NT2/D1 (cell line): ENCODE data around the gene CENPB.
A peak's percentile ranks its signal among the peaks of the same experiment; 100 is the strongest.

Experiments
- DNase-seq: peaks from one replicate; pipeline ENCODE4 v3.0.0-alpha.2; 2011; ENCODE audit warnings: low read depth, low spot score
- H3K27me3 ChIP-seq: 2 replicates; pipeline ENCODE4 v1.6.0; 2011; ENCODE audit warnings: mild to moderate bottlenecking; ENCODE audit not compliant: insufficient read length, insufficient read depth
- H3K36me3 ChIP-seq: 2 replicates; pipeline ENCODE4 v1.6.1; 2011; ENCODE audit warnings: mild to moderate bottlenecking, low read length, mixed read lengths; ENCODE audit not compliant: insufficient read depth, insufficient read length
- H3K4me1 ChIP-seq: 2 replicates; pipeline ENCODE4 v1.5.1; 2011; ENCODE audit not compliant: insufficient read depth, insufficient read length
- H3K4me3 ChIP-seq: 2 replicates; pipeline ENCODE4 v1.5.1; 2011; ENCODE audit warnings: low read depth; ENCODE audit not compliant: insufficient read length
- H3K9ac ChIP-seq: 2 replicates; pipeline ENCODE4 v1.6.0; 2011; ENCODE audit warnings: low read depth; ENCODE audit not compliant: insufficient read length
- H3K9me3 ChIP-seq: 2 replicates; pipeline ENCODE4 v1.5.1; 2011; ENCODE audit warnings: mild to moderate bottlenecking, low read length; ENCODE audit not compliant: insufficient read depth
- SUZ12 ChIP-seq: IDR thresholded peaks from 2 replicates; pipeline ENCODE4 v1.6.1; 2011; ENCODE audit not compliant: insufficient read length, insufficient read depth; ENCODE audit errors: extremely low read depth
- YY1 ChIP-seq: IDR thresholded peaks from 2 replicates; pipeline ENCODE4 v1.6.1; 2011; ENCODE audit not compliant: insufficient read length, insufficient read depth
- ZNF274 ChIP-seq: IDR thresholded peaks from 2 replicates; pipeline ENCODE4 v1.6.1; 2011; ENCODE audit warnings: mild to moderate bottlenecking, low read depth, low read length

CENPB gene

DNA sequence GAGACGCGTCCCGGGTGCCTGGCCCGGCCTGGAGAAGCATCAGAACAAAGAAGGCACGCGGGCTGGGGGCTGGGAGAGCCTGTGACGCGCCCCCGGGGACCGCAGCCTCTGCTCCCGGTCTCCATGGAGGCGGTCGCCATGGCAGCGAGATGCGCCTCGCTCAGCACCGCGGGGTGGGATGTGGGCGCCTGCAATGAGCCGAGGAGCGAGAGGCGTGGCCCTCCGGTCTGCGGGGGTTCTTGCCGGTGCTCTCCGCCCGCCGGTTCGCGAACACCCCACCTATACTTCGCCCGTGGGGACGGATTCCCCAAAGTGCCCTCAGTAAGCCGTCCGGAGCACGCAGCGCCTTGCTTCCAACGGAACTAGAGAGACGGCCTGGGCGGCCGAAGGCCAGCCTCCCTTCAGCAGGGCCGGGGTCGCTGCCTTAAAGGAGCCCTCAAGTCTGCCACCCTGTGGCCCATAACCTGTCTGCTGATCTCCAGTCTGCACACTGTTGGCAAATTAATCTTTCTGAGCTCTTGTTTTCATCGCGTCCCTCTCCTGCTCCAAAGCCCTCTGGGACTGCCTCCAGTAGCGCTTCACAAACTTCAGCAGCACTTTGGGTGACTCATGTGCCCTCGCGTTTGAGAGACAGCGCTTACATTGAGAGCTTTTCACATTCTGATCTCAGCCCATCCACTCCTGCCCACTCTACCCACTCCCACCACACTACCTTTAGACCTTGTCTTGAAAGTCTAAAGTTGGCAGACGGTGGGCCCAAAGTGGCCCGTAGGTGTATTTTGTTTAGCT, 18.0 kb downstream of the CENPB start:
- no peaks in the 10 kb centered on the region for H3K9me3 ChIP-seq
- no peak for TF ChIP-seq SUZ12
- no peak for TF ChIP-seq YY1
- no peak for TF ChIP-seq ZNF274
- H3K36me3 ChIP-seq, result peaks cover 22% of the 10 kb centered on the region
- peak overlapping the region; percentile 86 for H3K4me3 ChIP-seq
- peak overlapping the region; percentile 52 for H3K9ac ChIP-seq
- H3K4me1 ChIP-seq, result peaks cover 6% of the 10 kb centered on the region
- no peaks in the 10 kb centered on the region for H3K27me3 ChIP-seq
- DNase-seq, result peak; percentile 68

DNA sequence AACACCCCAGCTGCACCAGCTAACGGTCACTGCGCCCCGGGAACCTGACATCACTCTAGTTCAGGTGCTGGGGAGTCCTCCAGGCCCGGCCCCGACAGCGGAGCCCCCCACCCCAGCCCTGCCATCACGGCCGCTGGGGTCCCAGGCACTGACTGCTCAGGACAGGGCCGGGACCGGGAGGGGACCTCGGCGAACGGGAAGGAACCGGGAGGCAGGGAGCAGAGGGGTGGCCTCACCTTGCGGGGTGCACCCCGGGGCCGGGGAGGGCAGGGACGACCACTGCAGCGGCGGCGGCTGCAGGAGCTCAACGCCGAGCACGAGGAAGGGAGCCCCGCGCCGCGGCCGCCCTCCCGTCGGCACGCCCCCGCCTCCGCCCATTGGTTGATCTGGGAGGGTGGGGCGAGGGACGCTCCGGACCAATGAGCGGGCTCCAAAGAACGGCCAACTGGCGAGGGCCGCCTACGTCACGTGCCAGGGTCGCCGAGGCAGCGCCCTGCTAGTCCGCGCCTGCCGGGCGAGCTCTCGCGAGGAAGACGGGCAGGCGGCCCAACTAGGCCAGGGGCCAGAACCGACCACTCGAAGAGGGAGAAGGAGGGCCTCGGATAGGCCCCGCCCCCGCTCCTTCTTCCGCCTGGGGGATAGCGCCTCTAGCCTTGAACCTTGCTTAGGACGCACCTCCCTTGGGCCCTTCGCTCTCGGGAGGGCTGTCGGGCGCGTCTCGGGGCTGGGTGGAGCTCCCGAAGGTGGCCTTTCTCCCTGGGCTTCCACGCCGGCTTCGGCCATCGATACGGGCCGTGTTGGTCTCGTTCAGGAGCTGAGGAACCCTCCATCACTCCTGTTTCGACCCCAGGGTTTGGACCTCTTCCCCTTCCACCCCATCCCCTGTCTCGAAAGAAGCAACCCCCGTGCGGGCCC, 18.9 kb downstream of the CENPB start, which contains the start of gene ADISSP:
Gene ADISSP (minus strand): TSS at position 327 of the 915 bp plus-strand sequence. CDS start 7,653 bp downstream, outside the sequence.
- Histone ChIP-seq H3K9ac (peak within 1 kb of the TSS; percentile 89), H3K4me3 (peak within 1 kb of the TSS; percentile 86), H3K36me3 (peaks cover 23% of the 10 kb centered on the region), H3K4me1 (peaks cover 6% of the 10 kb centered on the region), H3K27me3 (no peaks in the 10 kb centered on the region), H3K9me3 (no peaks in the 10 kb centered on the region)
- DNase-seq, result peak; percentile 99
- TF ChIP-seq SUZ12, result no peak
- no peak for TF ChIP-seq ZNF274
- TF ChIP-seq YY1, result no peak

DNA sequence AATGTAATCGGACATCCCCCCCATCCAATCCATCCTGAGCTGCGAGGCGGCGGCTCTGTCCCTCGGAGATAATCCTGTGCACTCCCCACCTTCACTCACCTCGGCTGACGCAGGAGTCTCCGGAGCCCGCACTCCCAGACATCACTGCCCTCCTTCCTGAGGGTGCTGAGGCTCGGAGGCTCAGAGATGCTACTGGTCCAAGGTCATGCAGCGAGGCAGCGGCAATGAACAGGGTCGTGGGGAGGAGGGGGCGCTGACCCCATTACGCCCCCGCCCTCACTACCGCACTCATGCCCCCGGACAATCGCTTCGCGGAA, 19.5 kb downstream of the CENPB start:
- Histone ChIP-seq H3K36me3 (peaks cover 23% of the 10 kb centered on the region), H3K9ac (peak overlapping the region; percentile 89), H3K9me3 (no peaks in the 10 kb centered on the region), H3K4me1 (peaks cover 6% of the 10 kb centered on the region), H3K27me3 (no peaks in the 10 kb centered on the region), H3K4me3 (peak overlapping the region; percentile 86)
- no peak for DNase-seq
- no peak for TF ChIP-seq YY1
- TF ChIP-seq SUZ12, result no peak
- TF ChIP-seq ZNF274, result no peak

DNA sequence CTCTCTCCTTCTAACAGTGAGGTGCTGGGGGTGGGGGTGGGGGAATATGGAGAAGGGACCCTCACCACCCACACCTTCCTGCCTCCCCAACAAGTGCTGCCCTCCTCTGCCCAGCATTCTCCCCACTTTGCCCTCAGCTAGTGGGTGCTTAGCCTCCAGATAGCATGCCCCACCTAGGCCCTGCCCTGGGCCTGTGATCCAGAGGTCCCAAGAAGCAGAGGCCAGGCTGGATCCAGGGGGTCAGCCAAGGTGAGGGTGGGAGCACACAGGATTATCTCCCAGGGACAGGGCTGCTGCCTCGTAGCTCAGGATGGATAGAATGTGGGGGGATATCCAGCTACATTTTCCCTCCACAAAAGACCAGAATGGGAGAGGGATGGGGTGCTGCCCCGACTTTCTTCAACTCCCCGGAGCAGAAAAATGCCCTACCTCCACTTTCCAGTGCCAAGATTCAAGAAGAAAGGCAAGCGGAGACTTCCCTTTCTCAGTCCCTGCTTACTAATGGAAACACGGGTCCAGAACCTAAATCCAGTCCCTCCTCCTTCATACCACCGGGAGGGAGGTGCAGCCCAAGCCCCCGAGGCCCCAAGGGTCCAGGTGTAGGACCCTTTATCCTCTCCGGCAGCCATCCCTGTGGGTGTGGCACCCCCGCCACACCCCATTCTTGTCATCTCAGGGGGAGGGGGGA, 20.0 kb downstream of the CENPB start:
- no peaks in the 10 kb centered on the region for H3K9me3 ChIP-seq
- peaks cover 6% of the 10 kb centered on the region for H3K4me1 ChIP-seq
- TF ChIP-seq SUZ12 (no peak), ZNF274 (no peak)
- H3K36me3 ChIP-seq, result peaks cover 23% of the 10 kb centered on the region
- peak overlapping the region; percentile 86 for H3K4me3 ChIP-seq
- DNase-seq, result no peak
- no peaks in the 10 kb centered on the region for H3K27me3 ChIP-seq
- peak overlapping the region; percentile 89 for H3K9ac ChIP-seq

DNA sequence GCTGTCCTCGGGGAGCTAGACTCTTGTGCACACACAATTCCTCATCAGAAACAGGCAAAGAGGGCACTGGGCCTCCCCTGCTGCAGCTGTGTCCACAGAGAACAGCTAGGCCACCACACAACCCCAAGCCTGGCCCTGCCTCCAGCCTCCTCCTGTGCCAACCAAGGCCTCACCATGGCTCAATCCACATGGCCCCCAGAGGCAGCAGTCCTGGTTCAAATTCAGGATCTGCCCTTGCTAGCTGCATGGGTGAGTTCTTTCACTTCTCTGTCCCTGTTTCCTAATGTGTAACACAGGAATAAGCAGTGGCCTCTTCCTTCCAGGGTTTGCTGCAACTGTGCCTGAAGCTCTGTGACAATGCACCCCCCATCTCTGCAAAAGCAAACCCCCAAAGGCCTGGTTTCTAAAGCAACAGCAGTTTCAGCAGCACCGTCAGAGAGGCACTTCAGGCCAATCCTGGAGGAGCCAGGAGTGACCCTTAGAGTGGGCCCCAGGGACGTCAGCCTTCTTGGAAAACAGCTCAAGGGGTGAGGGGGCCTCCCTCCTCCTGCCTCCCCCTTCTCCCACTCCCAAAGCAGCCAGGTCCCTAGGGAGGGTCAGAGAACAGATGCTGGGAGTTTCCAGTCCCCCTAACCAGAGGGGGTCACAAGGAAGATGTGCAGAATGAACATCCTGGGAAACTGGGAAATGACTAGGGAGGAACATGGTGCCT, 21.2 kb downstream of the CENPB start:
- Histone ChIP-seq H3K27me3 (no peaks in the 10 kb centered on the region), H3K9me3 (no peaks in the 10 kb centered on the region), H3K4me1 (peaks cover 8% of the 10 kb centered on the region), H3K4me3 (no peak overlapping the region), H3K9ac (no peak overlapping the region), H3K36me3 (peaks cover 23% of the 10 kb centered on the region)
- TF ChIP-seq SUZ12 (no peak), YY1 (no peak), ZNF274 (no peak)
- no peak for DNase-seq

DNA sequence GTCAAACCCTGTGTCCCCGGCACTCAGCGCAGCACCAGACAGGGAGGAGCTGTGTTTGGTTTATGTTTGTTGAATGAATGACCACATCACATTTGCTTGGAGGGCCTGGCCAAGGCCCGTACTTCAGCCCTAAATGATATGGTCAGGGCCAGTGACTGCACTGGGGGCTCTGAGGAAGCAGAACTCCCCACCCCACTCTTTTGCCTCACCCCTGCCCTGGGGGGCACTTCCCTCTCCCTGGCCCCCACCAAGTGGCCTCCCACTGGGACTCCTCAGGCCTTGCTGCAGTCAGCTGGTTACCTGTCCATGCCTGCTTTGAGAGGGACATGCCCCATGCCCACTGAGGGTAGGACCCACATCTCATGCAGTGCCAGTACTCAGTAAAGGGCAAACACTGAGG, 21.9 kb downstream of the CENPB start:
- no peak for DNase-seq
- Histone ChIP-seq H3K4me3 (no peak overlapping the region), H3K4me1 (peaks cover 15% of the 10 kb centered on the region), H3K9ac (no peak overlapping the region), H3K27me3 (no peaks in the 10 kb centered on the region), H3K9me3 (no peaks in the 10 kb centered on the region), H3K36me3 (peaks cover 27% of the 10 kb centered on the region)
- TF ChIP-seq YY1, result no peak
- TF ChIP-seq ZNF274, result no peak
- TF ChIP-seq SUZ12, result no peak
